Duodenal mucosa (tissue), 2 donors: Measurements from ENCODE around the gene MORF4L2.

Experiments
- H3K27ac ChIP-seq: one replicate; pipeline ENCODE4 v1.7.0; 2013; ENCODE audit warnings: low read depth, low read length
- H3K27me3 ChIP-seq, 2 donors: one replicate each; pipeline ENCODE4 v1.7.0; 2013; ENCODE audit warnings: low read length in 2 of 2, control low read depth in 1 of 2; ENCODE audit not compliant: insufficient read depth in 2 of 2, control insufficient read depth in 1 of 2
- H3K36me3 ChIP-seq, 2 donors: one replicate each; pipeline ENCODE4 v1.7.0; 2013; ENCODE audit warnings: low read length in 2 of 2, control low read depth in 1 of 2; ENCODE audit not compliant: insufficient read depth in 2 of 2, control insufficient read depth in 1 of 2
- H3K4me1 ChIP-seq, 2 donors: one replicate each; pipeline ENCODE4 v1.7.0; 2013; ENCODE audit warnings: low read length in 2 of 2, control low read depth in 1 of 2; ENCODE audit not compliant: insufficient read depth in 2 of 2, control insufficient read depth in 1 of 2
- H3K4me3 ChIP-seq, 2 donors: one replicate each; pipeline ENCODE4 v1.7.0; 2013; ENCODE audit warnings: low read length in 2 of 2, low read depth in 1 of 2
- H3K9ac ChIP-seq, 2 donors: one replicate each; pipeline ENCODE4 v1.7.0; 2013; ENCODE audit warnings: low read length in 2 of 2, low read depth in 1 of 2
- H3K9me3 ChIP-seq, 2 donors: one replicate each; pipeline ENCODE4 v1.7.0; 2013; ENCODE audit warnings: low read length in 2 of 2, control low read depth in 1 of 2; ENCODE audit not compliant: control insufficient read depth in 1 of 2

MORF4L2 gene

DNA sequence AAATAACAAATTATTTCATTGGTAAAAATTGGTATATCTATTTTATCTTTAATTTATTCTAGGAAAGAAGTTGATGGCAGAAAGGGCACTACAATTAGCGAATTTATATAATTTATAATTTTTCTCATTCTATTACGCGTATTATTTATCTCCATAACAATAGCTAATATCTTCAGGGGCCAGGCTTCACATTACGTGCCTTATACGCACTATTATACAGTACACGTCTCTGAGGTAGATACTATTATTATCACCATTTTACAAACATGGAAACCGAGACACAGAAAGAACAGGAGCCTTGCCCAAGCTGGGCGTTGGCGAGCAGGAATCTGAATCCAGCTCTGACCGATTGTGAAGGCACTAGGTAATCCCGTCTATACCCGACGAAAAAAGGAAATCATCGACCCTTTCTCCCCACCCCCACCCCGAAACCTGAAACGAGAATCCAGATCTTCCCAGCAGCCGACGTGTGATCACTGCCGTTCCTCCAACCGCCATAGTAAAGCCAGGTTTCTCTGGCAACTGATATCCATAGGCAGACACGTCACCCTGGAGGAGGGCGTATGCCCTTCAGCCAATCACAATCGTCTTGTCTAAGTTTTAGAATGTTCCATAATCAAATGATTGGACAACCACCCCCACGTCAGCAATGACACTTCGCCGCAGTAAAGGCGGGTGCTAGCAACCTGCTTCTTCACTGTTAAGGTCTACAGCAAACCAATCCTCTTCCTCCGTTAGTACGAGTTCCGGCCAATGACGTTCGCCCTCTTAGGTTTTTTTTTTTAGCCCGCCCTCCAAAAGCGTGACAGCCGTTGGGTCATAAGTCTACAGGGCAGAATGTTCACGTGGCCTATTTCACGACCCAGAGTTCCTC, at the start of gene MORF4L2:
MORF4L2 (minus strand) TSS at position 501 of the 874 bp plus-strand sequence. CDS start 9,672 bp downstream, outside the sequence.
- Histone ChIP-seq H3K36me3 (peaks cover 0 to 18% of the 10 kb centered on the region in 2 donors), H3K9me3 (no peaks in the 10 kb centered on the region), H3K4me1 (peaks cover 0 to 11% of the 10 kb centered on the region in 2 donors), H3K27ac (peak within 1 kb of the TSS; percentile 96), H3K9ac (peak within 1 kb of the TSS; percentile 79 to 97), H3K27me3 (no peaks in the 10 kb centered on the region), H3K4me3 (peak within 1 kb of the TSS; percentile 74 to 87)

GRCh38 chrX:103734125-103734760, 47.7 kb upstream of the MORF4L2 start:
- no peaks in the 10 kb centered on the region for H3K36me3 ChIP-seq
- H3K4me1 ChIP-seq, result no peaks in the 10 kb centered on the region
- no peak overlapping the region for H3K9ac ChIP-seq
- no peak overlapping the region for H3K4me3 ChIP-seq
- H3K9me3 ChIP-seq, result no peaks in the 10 kb centered on the region
- no peaks in the 10 kb centered on the region for H3K27me3 ChIP-seq
- no peak overlapping the region for H3K27ac ChIP-seq

DNA sequence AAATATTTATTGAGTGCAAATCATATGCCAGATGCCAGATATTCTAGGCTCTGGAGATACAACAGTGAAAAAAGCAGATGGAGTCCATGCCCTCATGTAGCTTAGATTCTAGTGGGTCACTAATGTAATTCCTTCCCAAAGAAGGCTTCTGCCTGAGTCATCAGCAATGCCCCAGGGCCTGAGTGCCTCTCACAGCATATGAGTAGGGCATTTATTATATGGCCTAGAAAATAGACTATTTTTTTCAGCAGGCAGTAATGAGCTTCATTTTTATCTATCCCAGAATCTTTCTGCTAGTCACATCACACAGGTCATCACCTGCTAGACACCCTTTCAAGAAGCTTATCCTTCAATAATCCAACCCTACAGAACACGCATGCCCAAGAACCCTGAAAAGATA, 46.5 kb upstream of the MORF4L2 start:
- H3K9me3 ChIP-seq, result no peaks in the 10 kb centered on the region
- no peak overlapping the region for H3K9ac ChIP-seq
- H3K27me3 ChIP-seq, result no peaks in the 10 kb centered on the region
- H3K36me3 ChIP-seq, result no peaks in the 10 kb centered on the region
- no peaks in the 10 kb centered on the region for H3K4me1 ChIP-seq
- H3K4me3 ChIP-seq, result no peak overlapping the region
- H3K27ac ChIP-seq, result no peak overlapping the region

DNA sequence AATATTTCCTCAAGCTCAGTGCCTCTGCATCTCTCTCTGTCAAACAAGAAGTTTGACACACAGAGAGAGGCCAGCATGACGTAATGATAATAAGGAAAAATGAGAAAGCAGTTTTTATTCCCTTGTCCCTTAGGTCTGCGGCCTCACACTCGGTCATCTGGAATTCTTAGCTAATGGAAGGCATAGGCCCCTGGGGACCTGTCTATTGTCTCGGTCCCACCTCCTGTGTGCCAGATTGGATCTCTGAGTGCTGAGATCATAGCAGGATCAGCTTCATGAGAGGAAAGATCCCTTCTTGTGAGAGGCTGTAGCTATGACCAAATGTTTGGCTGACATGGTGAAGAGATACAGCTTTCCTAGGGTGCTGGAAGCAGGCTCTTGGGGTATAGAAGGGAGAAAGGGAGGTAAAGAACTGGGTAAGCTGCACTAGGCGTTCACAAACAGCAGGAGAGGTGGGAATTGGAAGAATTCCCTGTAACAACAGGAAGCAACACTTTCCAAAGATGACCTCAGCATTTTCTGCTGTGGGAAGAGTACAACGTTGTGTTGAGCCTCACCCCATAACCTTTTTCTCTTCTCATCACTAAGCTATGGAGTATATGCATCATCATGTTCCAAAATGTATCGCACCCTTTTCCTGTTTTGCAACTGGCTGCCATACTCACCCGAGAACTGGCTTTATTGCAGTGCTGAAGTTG, 44.4 kb upstream of the MORF4L2 start:
- Histone ChIP-seq H3K27me3 (no peaks in the 10 kb centered on the region), H3K4me1 (no peaks in the 10 kb centered on the region), H3K4me3 (no peak overlapping the region), H3K9ac (no peak overlapping the region), H3K27ac (no peak overlapping the region), H3K9me3 (no peaks in the 10 kb centered on the region), H3K36me3 (no peaks in the 10 kb centered on the region)

DNA sequence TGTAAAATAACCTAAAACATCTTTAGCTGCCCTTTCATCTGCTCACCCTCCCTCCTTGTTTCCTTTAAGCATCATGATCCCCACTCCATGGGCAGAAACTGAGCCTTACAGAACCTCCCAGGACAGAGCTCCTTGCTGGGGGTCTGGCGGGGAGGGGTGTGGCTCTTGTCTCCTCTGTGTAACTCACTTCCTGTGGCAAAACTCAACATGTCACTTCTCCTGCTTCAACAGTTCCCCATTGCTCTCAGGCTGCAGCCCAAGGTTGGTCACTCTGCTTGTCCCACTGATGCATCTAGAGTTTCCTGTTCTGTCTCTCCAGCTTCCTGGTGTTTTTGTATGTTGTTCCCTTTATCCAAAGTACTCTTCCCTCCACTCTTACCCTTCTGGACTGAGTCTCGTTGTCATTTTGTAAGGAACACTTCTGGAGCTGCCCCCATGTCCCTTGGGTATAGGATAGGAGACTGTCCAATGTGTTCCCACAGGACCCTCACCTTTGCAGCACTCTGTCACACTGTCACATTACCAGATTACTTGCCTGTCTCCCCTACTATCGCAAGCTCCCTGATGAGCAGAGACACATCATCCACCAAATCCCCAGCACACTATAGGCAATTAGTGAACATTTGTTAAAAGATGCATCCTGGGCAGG, 43.8 kb upstream of the MORF4L2 start:
- Histone ChIP-seq H3K27ac (no peak overlapping the region), H3K27me3 (no peaks in the 10 kb centered on the region), H3K4me3 (no peak overlapping the region), H3K9me3 (no peaks in the 10 kb centered on the region), H3K36me3 (no peaks in the 10 kb centered on the region), H3K4me1 (no peaks in the 10 kb centered on the region), H3K9ac (no peak overlapping the region)

DNA sequence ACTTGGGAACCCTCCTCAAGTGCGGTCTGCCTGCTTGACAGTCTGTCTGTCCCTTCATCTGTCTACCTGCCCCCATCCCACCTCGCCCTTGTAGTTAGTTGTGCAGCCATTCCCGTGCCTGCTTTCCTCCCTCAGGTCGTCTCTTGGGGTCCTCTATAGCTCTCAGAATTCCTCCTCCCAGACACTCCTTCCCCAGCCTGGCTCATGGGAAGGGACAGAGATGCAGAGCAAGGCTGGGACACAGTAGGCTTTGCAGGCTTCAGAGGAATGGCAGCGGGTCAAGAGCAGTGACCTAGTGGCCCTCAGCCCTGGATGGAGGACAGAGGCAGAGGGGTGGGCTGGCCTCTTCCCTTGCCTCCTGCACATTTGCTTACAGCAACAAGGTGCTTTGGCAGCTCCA, 42.5 kb upstream of the MORF4L2 start:
- no peaks in the 10 kb centered on the region for H3K36me3 ChIP-seq
- no peak overlapping the region for H3K9ac ChIP-seq
- no peaks in the 10 kb centered on the region for H3K27me3 ChIP-seq
- H3K4me1 ChIP-seq, result no peaks in the 10 kb centered on the region
- H3K27ac ChIP-seq, result no peak overlapping the region
- no peaks in the 10 kb centered on the region for H3K9me3 ChIP-seq
- H3K4me3 ChIP-seq, result no peak overlapping the region

DNA sequence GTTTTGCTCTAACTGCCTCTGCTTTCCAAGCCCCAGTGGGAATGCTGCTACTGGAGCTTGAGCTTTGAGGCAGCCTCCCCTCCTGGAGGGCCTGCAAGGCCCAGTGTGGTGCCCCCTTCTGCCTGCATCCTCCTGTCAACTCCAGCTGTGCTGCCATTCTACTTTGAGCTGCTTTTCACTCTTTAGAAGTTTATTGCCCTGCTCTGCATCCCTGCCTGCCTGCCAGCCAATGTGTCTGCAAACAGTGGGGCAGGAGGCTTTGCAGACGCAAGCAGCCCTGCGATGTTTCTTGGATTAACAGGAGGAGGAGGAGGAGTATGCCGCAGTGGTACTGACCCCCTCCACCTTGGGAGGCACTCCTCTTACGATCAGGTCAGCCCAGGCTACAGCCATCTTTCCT, 40.6 kb upstream of the MORF4L2 start:
- Histone ChIP-seq H3K9me3 (no peaks in the 10 kb centered on the region), H3K4me3 (no peak overlapping the region), H3K36me3 (no peaks in the 10 kb centered on the region), H3K4me1 (no peaks in the 10 kb centered on the region), H3K27me3 (no peaks in the 10 kb centered on the region), H3K9ac (no peak overlapping the region), H3K27ac (no peak overlapping the region)

- Histone ChIP-seq H3K4me1 (no peaks in the 10 kb centered on the region), H3K9ac (no peak overlapping the region), H3K9me3 (no peaks in the 10 kb centered on the region), H3K4me3 (no peak overlapping the region), H3K27me3 (no peaks in the 10 kb centered on the region), H3K27ac (no peak overlapping the region), H3K36me3 (no peaks in the 10 kb centered on the region)
These were observed 40.0 kb upstream of the MORF4L2 start for GRCh38 chrX:103726477-103726876.

DNA sequence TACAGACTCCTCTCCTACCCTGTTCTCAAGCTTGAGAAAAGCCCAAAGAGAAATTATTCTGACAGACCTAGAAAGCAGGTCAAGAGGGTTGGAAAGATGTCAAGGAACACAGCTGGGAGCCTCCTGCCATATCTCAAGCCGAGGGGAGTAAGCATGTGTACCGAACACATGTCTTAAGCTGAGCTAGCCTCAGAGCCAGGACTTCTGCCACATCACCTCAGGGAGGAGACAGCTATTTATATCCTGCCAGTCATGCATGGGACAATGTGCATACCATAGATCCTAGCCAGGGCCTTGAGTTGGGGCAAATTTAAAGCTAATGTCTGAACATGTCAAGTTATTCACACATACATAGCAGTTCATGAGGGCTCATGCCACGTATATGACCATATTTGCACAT, 36.0 kb upstream of the MORF4L2 start:
- no peaks in the 10 kb centered on the region for H3K36me3 ChIP-seq
- no peaks in the 10 kb centered on the region for H3K9me3 ChIP-seq
- no peaks in the 10 kb centered on the region for H3K4me1 ChIP-seq
- no peak overlapping the region for H3K4me3 ChIP-seq
- no peak overlapping the region for H3K9ac ChIP-seq
- H3K27ac ChIP-seq, result no peak overlapping the region
- H3K27me3 ChIP-seq, result no peaks in the 10 kb centered on the region

DNA sequence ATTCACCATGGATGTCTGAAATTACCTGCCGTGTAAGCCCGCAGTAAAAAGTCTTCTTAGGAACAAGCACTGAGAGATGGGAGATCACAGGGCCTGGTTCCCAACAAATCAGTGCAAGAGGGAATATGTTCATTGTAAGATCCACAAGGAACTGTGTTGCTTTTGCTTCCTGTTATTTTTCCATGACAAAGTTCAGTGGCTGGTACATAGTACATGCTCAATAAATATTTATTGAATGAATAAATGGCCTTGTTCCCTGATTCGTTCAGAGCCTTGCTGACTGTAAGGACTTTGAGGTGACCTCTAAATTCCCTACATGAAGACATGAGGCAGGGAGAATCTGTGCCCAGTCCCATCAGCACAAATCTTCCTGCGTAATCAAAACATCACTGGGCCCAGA, 31.6 kb upstream of the MORF4L2 start:
- H3K4me1 ChIP-seq, result peaks cover 10 to 11% of the 10 kb centered on the region in 2 donors
- no peak overlapping the region for H3K27ac ChIP-seq
- H3K9me3 ChIP-seq, result no peaks in the 10 kb centered on the region
- no peak overlapping the region for H3K4me3 ChIP-seq
- H3K9ac ChIP-seq, result no peak overlapping the region
- no peaks in the 10 kb centered on the region for H3K36me3 ChIP-seq
- H3K27me3 ChIP-seq, result no peaks in the 10 kb centered on the region
